HG03159 (cell line): ENCODE data around the gene RAB11FIP4.

Source experiments
- ATAC-seq: cut with Tn5 transposase; IDR thresholded peaks from one replicate; pipeline ENCODE4 v1.9.1; 2021; ENCODE audit warnings: mild to moderate bottlenecking, moderate library complexity; ENCODE audit not compliant: unreplicated experiment

RAB11FIP4 gene

GRCh38 chr17:31562376-31562840 is 170.9 kb downstream of the RAB11FIP4 start:
- no peak for ATAC-seq

DNA sequence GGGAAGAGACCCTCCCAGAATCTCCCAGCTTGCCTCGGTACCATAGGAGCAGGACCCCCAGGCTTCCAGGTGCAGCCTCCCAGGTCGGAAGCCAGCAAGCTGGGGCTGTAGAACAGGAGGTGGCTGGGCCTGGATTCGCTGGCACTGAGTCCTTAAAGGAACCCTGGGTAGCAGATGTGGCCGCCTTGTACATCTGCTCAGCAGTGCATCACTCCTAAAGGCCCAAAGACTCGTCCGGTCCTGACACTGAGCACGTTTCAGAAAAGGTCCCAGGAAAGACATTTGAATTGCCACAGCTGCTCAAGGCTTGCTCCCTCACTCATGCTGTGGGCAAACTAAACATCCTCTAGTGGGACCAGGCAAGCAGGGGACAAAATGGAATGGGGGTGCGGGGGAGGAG is 172.8 kb downstream of the RAB11FIP4 start:
- ATAC-seq: no peak

- ATAC-seq: no peak
These were observed 173.4 kb downstream of the RAB11FIP4 start for GRCh38 chr17:31564883-31565301.

DNA sequence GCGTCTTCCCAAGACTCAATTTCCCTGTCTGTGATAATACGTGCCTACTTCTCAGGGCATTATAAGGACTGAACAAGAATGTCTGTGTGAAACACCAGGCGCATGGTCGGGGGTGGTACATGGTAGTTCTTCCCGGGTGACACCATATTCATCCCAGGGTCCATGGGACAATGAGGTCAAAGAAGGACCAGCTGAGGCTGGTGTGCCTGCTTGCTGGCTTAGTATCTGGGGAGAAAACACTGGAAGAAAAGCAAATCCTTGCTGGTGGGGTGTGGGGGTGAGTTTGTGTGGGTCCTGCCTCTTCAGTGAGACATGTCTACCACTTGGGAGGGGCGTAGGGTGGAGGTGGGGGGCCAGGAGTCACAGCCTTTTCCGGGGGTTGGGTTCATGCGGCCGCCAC is 174.2 kb downstream of the RAB11FIP4 start:
- ATAC-seq: no peak

DNA sequence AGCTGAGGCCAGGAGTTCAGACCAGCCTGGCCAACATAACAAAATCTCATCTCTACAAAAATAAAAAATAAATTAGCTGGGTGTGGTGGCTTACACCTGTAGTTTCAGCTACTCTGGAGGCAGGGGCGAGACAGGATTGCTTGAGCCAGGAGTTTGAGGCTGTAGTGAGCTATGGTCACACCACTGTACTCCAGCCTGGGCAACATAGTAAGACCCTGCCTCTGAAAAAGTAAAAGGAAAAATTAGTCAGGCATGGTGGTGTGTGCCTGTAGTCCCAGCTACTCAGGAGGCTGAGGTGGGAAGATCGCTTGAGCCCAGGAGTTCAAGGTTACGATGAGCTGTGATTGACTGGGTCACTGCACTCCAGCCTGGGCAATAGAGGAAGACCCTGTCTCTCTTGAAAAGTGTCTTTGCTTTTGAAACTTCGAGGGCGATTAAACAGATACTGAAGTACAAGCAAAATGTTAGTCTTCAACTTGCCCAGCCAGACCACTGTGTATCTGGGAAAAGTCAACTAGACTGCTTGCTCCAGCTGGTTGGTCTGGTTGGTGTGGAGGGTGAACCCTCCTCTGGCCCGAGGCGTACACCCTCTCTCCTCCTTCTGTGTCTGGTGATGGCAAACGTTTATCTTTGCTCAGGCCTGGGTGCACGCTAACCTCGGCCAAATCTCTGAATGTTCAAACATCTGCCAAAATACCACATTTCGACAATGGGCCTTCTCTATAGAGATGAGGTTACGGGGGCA is 174.9 kb downstream of the RAB11FIP4 start:
- ATAC-seq: no peak

GRCh38 chr17:31566992-31567373 is 175.5 kb downstream of the RAB11FIP4 start:
- no peak for ATAC-seq

DNA sequence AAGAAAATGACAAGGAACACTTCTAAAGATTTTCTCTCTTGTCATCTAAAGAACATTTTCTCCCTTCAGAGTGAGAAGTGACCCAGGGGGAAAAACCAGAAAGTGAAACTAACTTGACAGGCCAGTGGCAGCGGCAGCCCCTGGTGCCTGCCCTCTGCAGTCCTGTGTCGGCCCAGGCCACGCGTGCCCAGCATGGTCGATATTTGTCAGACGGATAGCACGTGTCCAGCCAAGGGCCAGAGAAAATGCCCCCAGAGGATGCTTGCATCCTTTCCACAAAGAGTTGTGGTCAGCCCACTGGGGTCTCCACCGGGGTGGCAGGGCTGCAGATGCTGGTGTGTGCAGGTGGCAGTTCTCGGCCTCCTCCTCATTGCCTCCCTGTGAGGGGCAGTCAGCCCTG is 176.6 kb downstream of the RAB11FIP4 start:
- no peak for ATAC-seq

DNA sequence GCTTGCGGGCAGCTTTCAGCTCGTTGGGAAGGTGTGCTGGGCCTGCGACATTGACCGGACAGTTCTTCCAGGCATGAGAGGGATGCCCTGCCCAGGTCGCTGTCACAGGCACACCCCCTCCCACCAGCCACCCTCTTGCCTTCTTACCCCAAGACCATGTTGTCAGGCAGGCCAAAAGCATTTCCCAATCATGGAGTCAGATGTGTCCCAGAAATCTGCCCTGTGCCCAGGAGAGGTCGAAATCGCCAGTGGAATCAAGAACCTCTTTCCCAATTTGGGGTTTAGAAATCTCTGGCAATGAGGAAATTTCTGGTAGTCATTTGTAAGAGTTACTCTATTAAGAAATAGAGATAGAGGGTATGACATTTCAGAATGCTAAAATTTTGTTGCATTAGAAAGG is 177.1 kb downstream of the RAB11FIP4 start:
- no peak for ATAC-seq

DNA sequence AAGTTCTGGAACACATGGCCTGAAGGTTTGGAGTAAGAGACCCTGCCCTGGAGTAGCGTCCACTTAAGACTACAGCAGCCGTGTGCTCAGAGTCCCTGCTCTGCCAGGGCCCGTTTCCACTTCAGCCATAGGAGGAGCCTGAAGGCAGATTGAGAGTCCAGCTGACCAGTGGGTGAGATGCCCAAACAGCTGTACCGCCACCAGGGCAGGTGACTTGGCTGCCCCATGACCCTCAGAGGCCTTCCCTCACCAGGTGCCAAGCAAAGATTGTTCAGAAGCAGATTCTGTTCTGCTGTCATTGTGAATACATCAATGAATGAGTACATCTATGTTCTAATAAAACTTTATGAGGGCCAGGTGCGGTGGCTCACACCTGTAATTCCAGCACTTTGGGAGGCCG is 178.8 kb downstream of the RAB11FIP4 start:
- ATAC-seq: no peak

DNA sequence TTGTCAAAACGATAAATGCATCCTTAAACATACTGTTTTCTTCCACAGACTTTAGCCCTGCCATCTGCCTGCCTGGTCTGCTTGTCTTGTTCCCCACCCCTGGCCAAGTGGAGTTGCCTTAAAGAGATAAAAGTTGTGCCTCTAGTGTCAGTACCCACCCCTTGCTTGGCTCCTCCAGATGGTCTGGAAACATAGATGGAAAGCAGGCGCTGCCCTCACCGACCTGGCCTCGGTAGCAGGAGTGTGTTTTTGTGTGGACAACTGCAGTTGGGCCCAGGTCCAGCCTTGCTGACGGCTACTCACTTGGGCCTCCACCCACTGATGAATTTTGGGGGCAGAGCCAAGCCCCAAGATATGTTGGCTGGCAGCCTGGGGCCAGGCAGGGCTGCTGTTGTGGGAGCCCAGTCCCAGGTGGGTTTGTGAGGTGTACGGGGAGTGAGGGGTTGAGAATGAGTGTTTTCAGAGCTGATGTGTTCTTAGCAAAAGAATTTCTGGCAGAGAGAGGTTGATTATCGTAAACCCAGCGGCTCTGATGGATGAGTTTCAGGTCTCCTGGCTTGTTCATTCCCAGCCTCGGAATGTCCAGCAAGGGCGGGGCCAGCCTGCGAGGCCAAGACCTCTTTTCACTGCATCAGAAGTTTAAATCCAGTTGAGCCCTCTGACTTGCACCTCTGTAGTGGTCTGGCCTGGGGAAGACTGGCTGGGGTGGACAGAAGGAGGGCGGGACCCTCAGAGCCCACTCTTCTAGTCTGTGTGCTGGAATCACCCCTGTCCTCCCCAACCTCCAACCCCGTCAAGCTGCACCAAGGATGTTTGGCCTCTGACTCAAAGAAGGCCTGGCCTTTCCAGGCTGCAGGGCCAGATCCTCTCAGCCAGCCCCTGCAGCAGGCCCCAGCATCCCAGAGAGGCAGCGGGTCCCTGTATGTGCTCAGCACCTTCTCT is 179.7 kb downstream of the RAB11FIP4 start:
- no peak for ATAC-seq

DNA sequence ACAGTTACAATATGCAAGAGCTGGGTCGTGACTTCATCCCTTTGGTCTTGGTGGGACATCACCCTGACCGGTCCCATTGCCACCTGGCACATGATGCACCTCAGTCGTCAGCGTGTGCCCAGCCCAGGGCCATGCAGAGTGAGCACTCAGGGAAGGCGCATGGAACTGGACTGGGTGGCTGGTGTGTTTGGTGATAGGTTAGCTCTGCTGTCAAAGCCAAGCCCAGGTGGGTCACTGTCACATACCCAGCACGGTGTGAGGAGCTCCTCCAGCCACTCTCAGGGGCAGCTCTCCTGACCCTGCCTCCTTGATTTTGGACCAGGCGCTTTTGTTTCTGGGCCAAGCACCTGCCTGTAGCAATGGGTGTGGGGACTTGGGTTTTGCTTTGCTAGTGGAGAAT is 180.9 kb downstream of the RAB11FIP4 start:
- no peak for ATAC-seq

- no peak for ATAC-seq
These were observed 181.6 kb downstream of the RAB11FIP4 start for GRCh38 chr17:31573047-31573446.

DNA sequence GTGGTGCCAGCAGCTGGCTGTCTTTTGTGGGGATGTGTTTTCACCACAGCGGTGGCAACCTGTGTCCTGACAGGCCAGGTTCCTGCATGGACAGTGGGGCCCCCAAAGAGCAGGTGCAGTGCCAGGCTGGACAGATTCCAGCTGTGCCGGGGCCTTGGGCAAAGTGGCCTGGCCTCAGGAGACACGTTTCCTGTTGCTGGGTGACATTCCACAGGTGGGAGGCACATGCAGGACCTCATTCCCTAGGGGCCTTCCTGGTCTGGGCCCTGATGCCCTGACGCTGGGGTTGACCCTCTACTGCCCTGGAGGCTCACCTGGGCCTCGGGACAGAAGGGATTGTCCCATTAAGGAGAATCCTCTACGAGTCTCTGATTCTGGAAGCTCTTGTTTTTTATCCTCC is 182.4 kb downstream of the RAB11FIP4 start:
- ATAC-seq: no peak

DNA sequence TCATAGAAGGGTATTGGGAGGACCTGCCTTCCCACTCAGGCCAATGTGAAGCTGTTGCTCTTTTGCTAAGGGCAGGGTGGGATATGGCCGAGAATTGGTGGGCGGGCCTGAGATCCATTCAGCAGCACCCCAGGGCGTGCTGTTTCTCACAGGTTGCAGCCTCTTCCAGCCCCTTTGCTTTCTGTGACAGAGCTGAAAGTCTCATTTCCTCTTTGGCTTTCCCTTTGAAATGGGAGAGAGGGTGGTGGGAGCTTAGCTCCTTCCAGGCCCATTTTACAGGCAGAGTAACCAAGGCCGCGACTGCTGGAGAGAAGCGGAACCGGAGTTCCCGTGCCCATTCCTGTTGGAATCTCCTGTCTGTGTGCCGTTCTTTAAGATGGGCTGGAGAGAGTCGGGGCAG is 183.0 kb downstream of the RAB11FIP4 start:
- ATAC-seq: no peak

DNA sequence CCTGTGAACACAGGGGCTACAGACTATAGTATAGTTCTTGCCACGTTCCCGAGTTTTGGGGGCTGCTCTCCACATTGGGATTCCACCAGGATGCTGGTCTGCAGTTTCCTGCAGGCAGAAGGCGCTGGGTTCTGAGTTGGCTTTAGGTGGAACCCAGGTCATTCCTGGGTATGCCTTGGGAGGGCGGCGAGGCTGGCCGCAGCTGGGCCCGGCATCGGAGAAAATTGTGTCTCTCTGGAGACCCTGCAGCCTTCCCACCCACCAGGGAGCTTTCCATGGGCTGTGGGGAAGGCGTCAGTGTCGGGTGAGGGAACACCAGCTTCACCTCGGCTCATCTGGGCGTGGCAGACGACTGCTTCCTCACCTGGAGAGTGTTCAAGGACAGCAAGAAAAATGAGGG is 183.6 kb downstream of the RAB11FIP4 start:
- no peak for ATAC-seq

GRCh38 chr17:31579265-31579664 is 187.8 kb downstream of the RAB11FIP4 start:
- no peak for ATAC-seq

GRCh38 chr17:31580316-31580705 is 188.8 kb downstream of the RAB11FIP4 start:
- ATAC-seq: no peak

DNA sequence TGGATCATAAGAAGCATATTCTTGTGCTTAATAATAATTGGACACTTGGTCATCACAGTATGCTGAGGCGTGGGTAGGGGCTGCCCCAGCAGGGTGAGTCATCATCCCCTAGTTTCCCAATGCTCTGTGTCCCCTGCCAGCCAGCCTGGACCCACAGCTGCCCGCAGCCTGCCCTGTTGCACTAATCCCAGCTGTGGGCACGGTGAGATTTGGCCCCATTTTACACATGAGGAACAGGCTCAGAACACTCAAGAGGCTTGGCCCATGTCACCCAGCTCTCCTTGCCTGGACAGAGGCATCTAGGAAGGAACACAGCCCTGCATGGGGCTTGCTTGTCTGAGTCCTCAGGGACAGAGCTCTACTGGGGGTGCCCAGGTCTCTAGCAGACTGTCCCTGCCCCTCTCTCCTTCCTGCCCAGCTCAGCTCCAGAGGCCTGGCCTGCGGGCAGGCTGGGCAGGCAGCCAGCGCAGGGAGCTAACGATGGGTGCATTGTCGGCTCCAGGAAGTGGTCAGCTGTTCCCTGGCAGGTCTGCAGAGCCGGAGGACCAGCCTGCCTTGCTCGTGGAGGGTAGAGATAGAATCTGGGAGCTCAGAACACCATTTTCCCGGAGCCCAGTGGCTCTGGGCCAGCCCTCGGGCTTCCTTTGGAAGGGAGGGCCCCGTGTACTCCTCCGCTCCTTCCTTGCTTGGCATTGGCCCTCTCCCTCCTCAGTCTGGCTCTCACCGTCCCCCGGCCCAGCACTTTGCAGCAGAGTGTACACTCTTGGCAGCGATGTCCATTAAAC is 189.4 kb downstream of the RAB11FIP4 start:
- ATAC-seq: no peak

DNA sequence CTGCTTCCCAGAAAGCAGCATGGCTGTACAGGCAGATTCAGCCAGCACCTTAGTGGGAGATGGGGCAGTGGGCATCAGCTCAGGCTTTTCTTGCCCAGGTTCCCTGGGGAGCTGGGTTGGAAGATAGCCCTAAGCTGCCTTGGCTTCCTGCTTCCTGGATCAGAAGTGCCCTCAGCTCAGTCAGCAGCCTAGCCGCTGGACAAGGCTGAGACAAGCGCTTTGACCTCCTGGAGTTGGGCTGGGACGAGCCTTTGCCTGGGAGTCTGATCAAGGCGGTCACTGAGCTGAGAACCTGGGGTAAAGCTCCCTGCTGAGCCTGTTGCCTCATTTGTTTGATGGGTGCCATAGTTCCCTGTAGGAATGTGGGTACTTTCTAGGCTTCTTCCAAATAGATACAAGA is 190.0 kb downstream of the RAB11FIP4 start:
- ATAC-seq: no peak

- ATAC-seq: no peak
These were observed 190.9 kb downstream of the RAB11FIP4 start for GRCh38 chr17:31582151-31582907.
